SK-N-SH treated with all-trans-retinoic acid at 6 μM for 48 hours (cell line): ENCODE data around the gene OR5C1.

Experiments used
- ATAC-seq: fragments of 200-7000 bp; cut with Tn5 transposase; 3 replicates; pipeline ENCODE4 v1.9.1; 2020; ENCODE audit warnings: mild to moderate bottlenecking, moderate library complexity
- ARNTL ChIP-seq: fragments of 450-650 bp; formaldehyde crosslinking; IDR thresholded peaks from 2 replicates; pipeline ENCODE4 v1.5.0; 2020; ENCODE audit warnings: low read depth, mild to moderate bottlenecking, moderate library complexity, borderline replicate concordance
- BACH2 ChIP-seq: fragments of 250-450 bp; sonication (Bioruptor Pico); IDR thresholded peaks from 2 replicates; pipeline ENCODE4 v1.9.0; 2021; ENCODE audit warnings: mild to moderate bottlenecking, borderline replicate concordance
- CSDC2 ChIP-seq: fragments of 250-450 bp; sonication (Bioruptor Pico); IDR thresholded peaks from 2 replicates; pipeline ENCODE4 v1.5.0; 2020; ENCODE audit warnings: mild to moderate bottlenecking, moderate library complexity
- GLIS3 ChIP-seq: fragments of 250-450 bp; sonication (Bioruptor Pico); IDR thresholded peaks from 2 replicates; pipeline ENCODE4 v1.5.0; 2020; ENCODE audit warnings: mild to moderate bottlenecking, moderate library complexity
- ISL1 ChIP-seq: fragments of 250-450 bp; sonication (Bioruptor Pico); IDR thresholded peaks from 2 replicates; pipeline ENCODE4 v2.1.2; 2022; ENCODE audit warnings: mild to moderate bottlenecking, moderate library complexity
- OSR1 ChIP-seq: fragments of 250-450 bp; sonication (Bioruptor Pico); IDR thresholded peaks from 2 replicates; pipeline ENCODE4 v1.8.0; 2022; ENCODE audit warnings: moderate library complexity, mild to moderate bottlenecking, inconsistent platforms
- PPARA ChIP-seq: fragments of 250-450 bp; sonication (Bioruptor Pico); IDR thresholded peaks from 2 replicates; pipeline ENCODE4 v1.5.0; 2020; ENCODE audit warnings: mild to moderate bottlenecking, borderline replicate concordance
- RARB ChIP-seq: fragments of 250-450 bp; sonication (Bioruptor Pico); IDR thresholded peaks from 2 replicates; pipeline ENCODE4 v1.8.0; 2021; ENCODE audit warnings: mild to moderate bottlenecking, moderate library complexity
- SNAI2 ChIP-seq: fragments of 250-450 bp; sonication (Bioruptor Pico); IDR thresholded peaks from 2 replicates; pipeline ENCODE4 v1.5.0; 2020; ENCODE audit warnings: mild to moderate bottlenecking, moderate library complexity
- TCF4 ChIP-seq: fragments of 250-450 bp; sonication (Bioruptor Pico); IDR thresholded peaks from 2 replicates; pipeline ENCODE4 v1.8.0; 2021; ENCODE audit warnings: mild to moderate bottlenecking, moderate library complexity, borderline replicate concordance
- TOX ChIP-seq: fragments of 250-450 bp; sonication (Bioruptor Pico); IDR thresholded peaks from 2 replicates; pipeline ENCODE4 v1.8.0; 2021; ENCODE audit warnings: mild to moderate bottlenecking, moderate library complexity, borderline replicate concordance
- ZC3H10 ChIP-seq: fragments of 250-450 bp; sonication (Bioruptor Pico); IDR thresholded peaks from 2 replicates; pipeline ENCODE4 v1.5.1; 2021; ENCODE audit warnings: mild to moderate bottlenecking, moderate library complexity
- ZFP3 ChIP-seq: fragments of 250-450 bp; sonication (Bioruptor Pico); IDR thresholded peaks from 2 replicates; pipeline ENCODE4 v1.5.0; 2020; ENCODE audit warnings: mild to moderate bottlenecking, moderate library complexity
- ZNF565 ChIP-seq: fragments of 450-650 bp; formaldehyde crosslinking; conservative IDR thresholded peaks from 2 replicates; pipeline ENCODE4 v1.5.0; 2020; ENCODE audit warnings: low read depth, mild to moderate bottlenecking, moderate library complexity
- ZNF70 ChIP-seq: fragments of 450-650 bp; formaldehyde crosslinking; IDR thresholded peaks from 2 replicates; pipeline ENCODE4 v1.5.0; 2020; ENCODE audit warnings: mild to moderate bottlenecking, moderate library complexity
- ZNF8 ChIP-seq: fragments of 450-650 bp; formaldehyde crosslinking; IDR thresholded peaks from 2 replicates; pipeline ENCODE4 v1.5.0; 2020; ENCODE audit warnings: mild to moderate bottlenecking, moderate library complexity
- TF ChIP-seq, protein P1 (sequence below): fragments of 250-450 bp; sonication (Bioruptor Pico); IDR thresholded peaks from 2 replicates; pipeline ENCODE4 v1.5.1; 2020; ENCODE audit warnings: low read depth, mild to moderate bottlenecking, moderate library complexity
- TF ChIP-seq, protein P2 (sequence below): fragments of 250-450 bp; sonication (Bioruptor Pico); IDR thresholded peaks from 2 replicates; pipeline ENCODE4 v1.8.0; 2020; ENCODE audit warnings: mild to moderate bottlenecking, moderate library complexity, borderline replicate concordance
- TF ChIP-seq, protein P3 (sequence below): fragments of 250-450 bp; sonication (Bioruptor Pico); IDR thresholded peaks from 2 replicates; pipeline ENCODE4 v1.5.0; 2020; ENCODE audit warnings: mild to moderate bottlenecking, moderate library complexity
- TF ChIP-seq, protein P4 (sequence below): fragments of 250-450 bp; sonication (Bioruptor Pico); IDR thresholded peaks from 2 replicates; pipeline ENCODE4 v1.5.1; 2021; ENCODE audit warnings: mild to moderate bottlenecking, moderate library complexity
- TF ChIP-seq, protein P5 (sequence below): fragments of 250-450 bp; sonication (Bioruptor Pico); IDR thresholded peaks from 2 replicates; pipeline ENCODE4 v1.8.0; 2021; ENCODE audit warnings: low read depth, mild to moderate bottlenecking, moderate library complexity, borderline replicate concordance

OR5C1 gene

DNA sequence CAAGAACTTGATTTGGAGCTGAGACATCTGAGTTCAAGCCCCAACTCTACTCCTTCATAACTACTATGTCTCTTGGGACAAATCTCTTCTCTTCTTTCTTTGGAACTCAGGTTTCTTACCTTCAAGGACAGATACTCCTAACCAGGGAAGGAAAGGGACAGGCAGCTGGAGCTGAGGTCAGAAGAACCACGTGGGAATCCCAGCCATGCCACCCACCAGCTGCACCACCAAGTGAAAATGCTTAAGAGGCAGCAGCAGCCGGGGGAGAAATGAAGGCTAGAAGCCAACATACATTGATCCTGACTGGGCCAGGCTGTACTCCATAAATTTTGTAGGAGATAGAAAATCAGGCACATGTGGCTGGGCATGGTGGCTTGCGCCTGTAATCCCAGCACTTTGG lies 9.6 kb upstream of the OR5C1 start:
- ATAC-seq, result no peak
- TF ChIP-seq, protein P1, sequence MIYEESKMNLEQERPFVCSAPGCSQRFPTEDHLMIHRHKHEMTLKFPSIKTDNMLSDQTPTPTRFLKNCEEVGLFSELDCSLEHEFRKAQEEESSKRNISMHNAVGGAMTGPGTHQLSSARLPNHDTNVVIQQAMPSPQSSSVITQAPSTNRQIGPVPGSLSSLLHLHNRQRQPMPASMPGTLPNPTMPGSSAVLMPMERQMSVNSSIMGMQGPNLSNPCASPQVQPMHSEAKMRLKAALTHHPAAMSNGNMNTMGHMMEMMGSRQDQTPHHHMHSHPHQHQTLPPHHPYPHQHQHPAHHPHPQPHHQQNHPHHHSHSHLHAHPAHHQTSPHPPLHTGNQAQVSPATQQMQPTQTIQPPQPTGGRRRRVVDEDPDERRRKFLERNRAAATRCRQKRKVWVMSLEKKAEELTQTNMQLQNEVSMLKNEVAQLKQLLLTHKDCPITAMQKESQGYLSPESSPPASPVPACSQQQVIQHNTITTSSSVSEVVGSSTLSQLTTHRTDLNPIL (CRISPR knock-in tag), result no peak
- TF ChIP-seq, protein P2, sequence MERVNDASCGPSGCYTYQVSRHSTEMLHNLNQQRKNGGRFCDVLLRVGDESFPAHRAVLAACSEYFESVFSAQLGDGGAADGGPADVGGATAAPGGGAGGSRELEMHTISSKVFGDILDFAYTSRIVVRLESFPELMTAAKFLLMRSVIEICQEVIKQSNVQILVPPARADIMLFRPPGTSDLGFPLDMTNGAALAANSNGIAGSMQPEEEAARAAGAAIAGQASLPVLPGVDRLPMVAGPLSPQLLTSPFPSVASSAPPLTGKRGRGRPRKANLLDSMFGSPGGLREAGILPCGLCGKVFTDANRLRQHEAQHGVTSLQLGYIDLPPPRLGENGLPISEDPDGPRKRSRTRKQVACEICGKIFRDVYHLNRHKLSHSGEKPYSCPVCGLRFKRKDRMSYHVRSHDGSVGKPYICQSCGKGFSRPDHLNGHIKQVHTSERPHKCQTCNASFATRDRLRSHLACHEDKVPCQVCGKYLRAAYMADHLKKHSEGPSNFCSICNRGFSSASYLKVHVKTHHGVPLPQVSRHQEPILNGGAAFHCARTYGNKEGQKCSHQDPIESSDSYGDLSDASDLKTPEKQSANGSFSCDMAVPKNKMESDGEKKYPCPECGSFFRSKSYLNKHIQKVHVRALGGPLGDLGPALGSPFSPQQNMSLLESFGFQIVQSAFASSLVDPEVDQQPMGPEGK (CRISPR knock-in tag), result no peak
- TF ChIP-seq ZNF8 (CRISPR knock-in tag) (no peak), PPARA (no peak), OSR1 (CRISPR knock-in tag) (no peak), TOX (CRISPR knock-in tag) (no peak), TCF4 (CRISPR knock-in tag) (no peak), GLIS3 (CRISPR knock-in tag) (no peak), ZFP3 (no peak), ZC3H10 (no peak), ZNF70 (CRISPR knock-in tag) (no peak), RARB (no peak), ZNF565 (CRISPR knock-in tag) (no peak), CSDC2 (CRISPR knock-in tag) (no peak), SNAI2 (CRISPR knock-in tag) (no peak), ISL1 (CRISPR knock-in tag) (no peak)
- TF ChIP-seq, protein P3, sequence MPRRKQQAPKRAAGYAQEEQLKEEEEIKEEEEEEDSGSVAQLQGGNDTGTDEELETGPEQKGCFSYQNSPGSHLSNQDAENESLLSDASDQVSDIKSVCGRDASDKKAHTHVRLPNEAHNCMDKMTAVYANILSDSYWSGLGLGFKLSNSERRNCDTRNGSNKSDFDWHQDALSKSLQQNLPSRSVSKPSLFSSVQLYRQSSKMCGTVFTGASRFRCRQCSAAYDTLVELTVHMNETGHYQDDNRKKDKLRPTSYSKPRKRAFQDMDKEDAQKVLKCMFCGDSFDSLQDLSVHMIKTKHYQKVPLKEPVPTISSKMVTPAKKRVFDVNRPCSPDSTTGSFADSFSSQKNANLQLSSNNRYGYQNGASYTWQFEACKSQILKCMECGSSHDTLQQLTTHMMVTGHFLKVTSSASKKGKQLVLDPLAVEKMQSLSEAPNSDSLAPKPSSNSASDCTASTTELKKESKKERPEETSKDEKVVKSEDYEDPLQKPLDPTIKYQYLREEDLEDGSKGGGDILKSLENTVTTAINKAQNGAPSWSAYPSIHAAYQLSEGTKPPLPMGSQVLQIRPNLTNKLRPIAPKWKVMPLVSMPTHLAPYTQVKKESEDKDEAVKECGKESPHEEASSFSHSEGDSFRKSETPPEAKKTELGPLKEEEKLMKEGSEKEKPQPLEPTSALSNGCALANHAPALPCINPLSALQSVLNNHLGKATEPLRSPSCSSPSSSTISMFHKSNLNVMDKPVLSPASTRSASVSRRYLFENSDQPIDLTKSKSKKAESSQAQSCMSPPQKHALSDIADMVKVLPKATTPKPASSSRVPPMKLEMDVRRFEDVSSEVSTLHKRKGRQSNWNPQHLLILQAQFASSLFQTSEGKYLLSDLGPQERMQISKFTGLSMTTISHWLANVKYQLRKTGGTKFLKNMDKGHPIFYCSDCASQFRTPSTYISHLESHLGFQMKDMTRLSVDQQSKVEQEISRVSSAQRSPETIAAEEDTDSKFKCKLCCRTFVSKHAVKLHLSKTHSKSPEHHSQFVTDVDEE (CRISPR knock-in tag), result no peak
- TF ChIP-seq, protein P4, sequence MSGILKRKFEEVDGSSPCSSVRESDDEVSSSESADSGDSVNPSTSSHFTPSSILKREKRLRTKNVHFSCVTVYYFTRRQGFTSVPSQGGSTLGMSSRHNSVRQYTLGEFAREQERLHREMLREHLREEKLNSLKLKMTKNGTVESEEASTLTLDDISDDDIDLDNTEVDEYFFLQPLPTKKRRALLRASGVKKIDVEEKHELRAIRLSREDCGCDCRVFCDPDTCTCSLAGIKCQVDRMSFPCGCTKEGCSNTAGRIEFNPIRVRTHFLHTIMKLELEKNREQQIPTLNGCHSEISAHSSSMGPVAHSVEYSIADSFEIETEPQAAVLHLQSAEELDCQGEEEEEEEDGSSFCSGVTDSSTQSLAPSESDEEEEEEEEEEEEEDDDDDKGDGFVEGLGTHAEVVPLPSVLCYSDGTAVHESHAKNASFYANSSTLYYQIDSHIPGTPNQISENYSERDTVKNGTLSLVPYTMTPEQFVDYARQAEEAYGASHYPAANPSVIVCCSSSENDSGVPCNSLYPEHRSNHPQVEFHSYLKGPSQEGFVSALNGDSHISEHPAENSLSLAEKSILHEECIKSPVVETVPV (CRISPR knock-in tag), result no peak

DNA sequence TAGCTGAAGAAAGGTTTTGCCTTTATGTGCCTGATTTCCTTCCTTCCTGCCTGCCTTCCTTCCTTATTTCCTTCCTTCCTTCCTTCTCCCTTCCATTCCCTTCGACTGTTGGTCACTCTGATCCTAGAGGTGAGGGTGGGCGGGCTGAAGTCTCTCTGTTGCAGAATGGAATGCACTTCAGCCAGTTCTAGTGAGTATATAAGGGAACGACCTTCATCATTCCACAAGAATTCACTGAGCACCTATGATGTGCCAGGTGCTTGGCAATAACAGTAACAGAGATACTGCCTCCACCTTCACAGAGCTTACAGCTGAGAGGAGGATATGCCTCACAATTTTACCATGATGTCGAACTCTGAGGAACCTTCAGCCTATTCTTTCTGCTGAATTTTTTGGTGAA lies 8.7 kb upstream of the OR5C1 start:
- TF ChIP-seq SNAI2 (CRISPR knock-in tag), result no peak
- TF ChIP-seq BACH2 (CRISPR knock-in tag), result no peak
- TF ChIP-seq ISL1 (CRISPR knock-in tag), result no peak
- TF ChIP-seq, protein P5, sequence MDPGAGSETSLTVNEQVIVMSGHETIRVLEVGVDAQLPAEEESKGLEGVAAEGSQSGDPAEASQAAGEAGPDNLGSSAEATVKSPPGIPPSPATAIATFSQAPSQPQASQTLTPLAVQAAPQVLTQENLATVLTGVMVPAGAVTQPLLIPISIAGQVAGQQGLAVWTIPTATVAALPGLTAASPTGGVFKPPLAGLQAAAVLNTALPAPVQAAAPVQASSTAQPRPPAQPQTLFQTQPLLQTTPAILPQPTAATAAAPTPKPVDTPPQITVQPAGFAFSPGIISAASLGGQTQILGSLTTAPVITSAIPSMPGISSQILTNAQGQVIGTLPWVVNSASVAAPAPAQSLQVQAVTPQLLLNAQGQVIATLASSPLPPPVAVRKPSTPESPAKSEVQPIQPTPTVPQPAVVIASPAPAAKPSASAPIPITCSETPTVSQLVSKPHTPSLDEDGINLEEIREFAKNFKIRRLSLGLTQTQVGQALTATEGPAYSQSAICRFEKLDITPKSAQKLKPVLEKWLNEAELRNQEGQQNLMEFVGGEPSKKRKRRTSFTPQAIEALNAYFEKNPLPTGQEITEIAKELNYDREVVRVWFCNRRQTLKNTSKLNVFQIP, result no peak
- no peak for TF ChIP-seq GLIS3 (CRISPR knock-in tag)
- TF ChIP-seq ARNTL (CRISPR knock-in tag), result no peak
- no peak for TF ChIP-seq ZC3H10
- no peak for TF ChIP-seq CSDC2 (CRISPR knock-in tag)
- no peak for TF ChIP-seq TCF4 (CRISPR knock-in tag)
- TF ChIP-seq, protein P1 (CRISPR knock-in tag), result no peak
- TF ChIP-seq ZNF70 (CRISPR knock-in tag), result no peak
- no peak for TF ChIP-seq OSR1 (CRISPR knock-in tag)
- no peak for ATAC-seq
